GM12865 (cell line): Measurements from ENCODE around the gene ASIP.
A peak's percentile ranks its signal among the peaks of the same experiment; 100 is the strongest.

Experiments used
- DNase-seq: peaks from one replicate; pipeline ENCODE4 v3.0.0; 2010; ENCODE audit warnings: low read depth
- H3K4me3 ChIP-seq: 2 replicates; pipeline ENCODE4 v1.5.1; 2011; ENCODE audit warnings: mild to moderate bottlenecking, low read depth, low read length, control low read depth
- TF ChIP-seq, protein P1 (sequence below): IDR thresholded peaks from 2 replicates; pipeline ENCODE4 v1.5.1; 2011; ENCODE audit warnings: low read length, control low read depth, low read depth, inconsistent platforms; ENCODE audit not compliant: insufficient read depth; ENCODE audit errors: missing control alignments

ASIP gene

DNA sequence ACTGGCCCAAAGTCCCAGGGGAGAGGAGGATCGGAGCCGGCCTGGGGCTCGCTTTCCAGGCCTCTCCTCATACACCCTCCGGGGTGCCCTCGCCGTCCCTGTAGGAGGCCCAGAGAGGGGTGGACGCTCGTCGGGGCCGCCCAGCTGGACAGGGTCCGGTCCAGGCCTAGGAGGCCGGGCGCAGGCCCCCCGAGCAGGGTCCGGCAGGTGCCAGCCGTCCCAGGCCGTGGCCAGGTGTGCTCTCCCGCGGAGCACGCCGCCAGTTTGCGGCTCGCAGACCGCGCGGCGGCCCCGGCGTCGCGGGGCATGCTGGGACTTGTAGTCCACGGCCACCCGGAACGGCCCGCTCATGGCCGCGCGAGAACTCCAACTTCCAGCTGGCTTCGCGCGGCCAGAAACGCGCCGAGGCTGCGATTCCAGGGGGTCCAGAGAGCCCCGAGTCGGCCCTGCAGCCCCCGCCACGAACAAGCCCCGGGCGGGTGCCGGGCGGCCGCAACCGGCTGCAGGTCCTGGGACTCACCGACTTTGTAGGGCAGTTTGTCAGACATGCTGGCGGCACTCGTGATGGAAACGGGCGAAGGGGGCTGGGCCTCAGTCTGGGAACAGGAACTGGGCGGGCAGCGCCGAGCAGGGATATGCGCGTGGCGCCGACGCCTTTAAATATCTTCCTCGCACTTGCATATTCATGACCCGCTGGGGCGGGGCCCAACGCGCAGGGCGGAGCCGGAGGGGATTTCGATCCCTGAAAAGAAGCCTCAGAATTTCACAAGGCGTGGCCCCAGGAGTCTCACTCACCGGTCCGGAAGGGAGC is 61.7 kb downstream of the ASIP start, which contains the start of gene AHCY:
TSS of gene AHCY (minus strand) at position 633 of the 811 bp plus-strand sequence. CDS start at position 548, 85 bp downstream.
- TF ChIP-seq, protein P1, sequence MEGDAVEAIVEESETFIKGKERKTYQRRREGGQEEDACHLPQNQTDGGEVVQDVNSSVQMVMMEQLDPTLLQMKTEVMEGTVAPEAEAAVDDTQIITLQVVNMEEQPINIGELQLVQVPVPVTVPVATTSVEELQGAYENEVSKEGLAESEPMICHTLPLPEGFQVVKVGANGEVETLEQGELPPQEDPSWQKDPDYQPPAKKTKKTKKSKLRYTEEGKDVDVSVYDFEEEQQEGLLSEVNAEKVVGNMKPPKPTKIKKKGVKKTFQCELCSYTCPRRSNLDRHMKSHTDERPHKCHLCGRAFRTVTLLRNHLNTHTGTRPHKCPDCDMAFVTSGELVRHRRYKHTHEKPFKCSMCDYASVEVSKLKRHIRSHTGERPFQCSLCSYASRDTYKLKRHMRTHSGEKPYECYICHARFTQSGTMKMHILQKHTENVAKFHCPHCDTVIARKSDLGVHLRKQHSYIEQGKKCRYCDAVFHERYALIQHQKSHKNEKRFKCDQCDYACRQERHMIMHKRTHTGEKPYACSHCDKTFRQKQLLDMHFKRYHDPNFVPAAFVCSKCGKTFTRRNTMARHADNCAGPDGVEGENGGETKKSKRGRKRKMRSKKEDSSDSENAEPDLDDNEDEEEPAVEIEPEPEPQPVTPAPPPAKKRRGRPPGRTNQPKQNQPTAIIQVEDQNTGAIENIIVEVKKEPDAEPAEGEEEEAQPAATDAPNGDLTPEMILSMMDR: no peak
- DNase-seq: peak; percentile 97
- H3K4me3 ChIP-seq: peak within 1 kb of the TSS; percentile 96

DNA sequence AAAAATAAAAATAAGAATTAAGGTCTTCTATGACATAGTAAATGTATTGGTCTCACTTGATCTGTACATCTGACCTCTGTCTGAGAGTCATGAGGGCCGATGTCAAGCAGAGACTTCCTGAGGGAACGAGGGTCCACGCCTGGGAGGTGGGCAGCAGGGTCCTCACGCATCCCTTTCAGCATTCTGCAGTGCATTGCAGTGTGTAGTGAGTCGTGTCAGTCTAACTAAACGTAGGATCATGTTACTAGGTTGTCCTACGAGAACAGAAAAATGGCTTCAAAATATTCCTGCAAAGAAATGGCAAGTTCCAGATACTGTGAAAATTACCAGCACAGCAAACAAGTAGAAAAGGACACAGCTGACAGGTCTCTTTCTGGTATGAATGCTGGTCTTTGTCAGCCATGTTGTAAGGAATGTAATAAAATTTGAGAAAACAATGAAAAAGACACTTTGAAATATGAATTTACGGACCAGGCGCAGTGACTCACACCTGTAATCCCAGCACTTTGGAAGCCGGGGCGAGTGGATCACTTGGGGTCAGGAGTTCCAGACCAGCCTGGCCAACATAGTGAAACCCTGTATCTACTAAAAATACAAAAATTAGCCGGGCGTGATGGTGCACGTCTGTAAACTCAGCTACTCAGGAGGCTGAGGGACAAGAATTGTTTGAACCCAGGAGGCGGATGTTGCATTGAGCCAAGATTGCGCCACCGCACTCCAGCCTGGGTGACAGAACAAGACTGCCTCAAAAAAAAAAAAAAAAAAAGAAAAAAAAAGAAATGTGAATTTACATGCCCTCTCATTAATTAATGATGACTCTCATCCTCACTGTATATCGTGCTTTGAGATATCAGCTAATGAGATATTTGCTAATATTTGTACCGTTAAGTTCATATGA is 64.4 kb downstream of the ASIP start:
- TF ChIP-seq, protein P1: no peak
- H3K4me3 ChIP-seq: no peak overlapping the region
- no peak for DNase-seq

DNA sequence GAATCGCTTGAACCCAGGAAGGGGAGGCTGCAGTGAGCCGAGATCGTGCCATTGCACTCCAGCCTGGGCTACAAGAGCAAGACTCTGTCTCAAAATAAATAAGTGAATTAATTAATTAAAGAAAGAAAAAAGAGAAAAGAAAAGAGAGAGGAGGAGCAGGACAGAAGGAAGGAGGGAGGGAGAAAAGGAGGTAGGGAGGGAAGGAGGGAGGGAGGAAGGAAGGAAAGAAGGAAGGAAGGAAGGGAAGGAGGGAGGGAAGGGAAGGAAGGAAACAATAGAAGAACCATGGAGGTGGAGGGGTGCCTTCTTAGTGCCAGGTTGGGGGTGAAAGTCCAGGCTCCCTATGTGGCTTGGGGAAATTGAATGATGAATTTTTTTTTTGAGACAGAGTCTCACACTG is 68.5 kb downstream of the ASIP start:
- H3K4me3 ChIP-seq: no peak overlapping the region
- no peak for DNase-seq
- TF ChIP-seq, protein P1: no peak

DNA sequence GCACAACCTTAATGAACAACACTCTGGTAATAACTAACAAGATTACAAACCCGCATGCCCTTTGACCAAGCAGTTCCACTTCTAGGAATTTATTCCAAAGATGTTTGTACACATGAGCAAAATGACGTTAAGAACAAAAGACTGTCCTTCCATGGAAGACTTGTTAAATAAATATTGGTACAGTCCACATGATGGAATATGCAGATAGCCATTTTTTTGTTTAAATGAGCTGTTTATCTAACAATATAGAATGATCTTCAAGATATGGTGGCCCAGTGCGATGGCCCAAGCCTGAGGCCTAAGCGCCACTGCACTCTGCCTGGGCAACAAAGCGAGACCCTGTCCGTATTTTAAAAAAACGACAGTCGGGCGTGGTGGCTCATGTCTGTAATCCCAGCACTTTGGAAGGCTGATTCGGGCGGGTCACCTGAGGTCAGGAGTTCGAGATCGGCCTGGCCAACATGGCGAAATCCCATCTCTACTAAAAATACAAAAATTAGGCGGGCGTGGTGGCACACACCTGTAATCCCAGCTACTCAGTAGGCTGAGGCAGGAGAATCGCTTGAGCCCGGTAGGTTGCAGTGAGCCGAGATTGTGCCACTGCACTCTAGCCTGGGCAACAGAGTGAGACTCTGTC is 69.4 kb downstream of the ASIP start:
- TF ChIP-seq, protein P1: no peak
- no peak for DNase-seq
- H3K4me3 ChIP-seq: no peak overlapping the region

DNA sequence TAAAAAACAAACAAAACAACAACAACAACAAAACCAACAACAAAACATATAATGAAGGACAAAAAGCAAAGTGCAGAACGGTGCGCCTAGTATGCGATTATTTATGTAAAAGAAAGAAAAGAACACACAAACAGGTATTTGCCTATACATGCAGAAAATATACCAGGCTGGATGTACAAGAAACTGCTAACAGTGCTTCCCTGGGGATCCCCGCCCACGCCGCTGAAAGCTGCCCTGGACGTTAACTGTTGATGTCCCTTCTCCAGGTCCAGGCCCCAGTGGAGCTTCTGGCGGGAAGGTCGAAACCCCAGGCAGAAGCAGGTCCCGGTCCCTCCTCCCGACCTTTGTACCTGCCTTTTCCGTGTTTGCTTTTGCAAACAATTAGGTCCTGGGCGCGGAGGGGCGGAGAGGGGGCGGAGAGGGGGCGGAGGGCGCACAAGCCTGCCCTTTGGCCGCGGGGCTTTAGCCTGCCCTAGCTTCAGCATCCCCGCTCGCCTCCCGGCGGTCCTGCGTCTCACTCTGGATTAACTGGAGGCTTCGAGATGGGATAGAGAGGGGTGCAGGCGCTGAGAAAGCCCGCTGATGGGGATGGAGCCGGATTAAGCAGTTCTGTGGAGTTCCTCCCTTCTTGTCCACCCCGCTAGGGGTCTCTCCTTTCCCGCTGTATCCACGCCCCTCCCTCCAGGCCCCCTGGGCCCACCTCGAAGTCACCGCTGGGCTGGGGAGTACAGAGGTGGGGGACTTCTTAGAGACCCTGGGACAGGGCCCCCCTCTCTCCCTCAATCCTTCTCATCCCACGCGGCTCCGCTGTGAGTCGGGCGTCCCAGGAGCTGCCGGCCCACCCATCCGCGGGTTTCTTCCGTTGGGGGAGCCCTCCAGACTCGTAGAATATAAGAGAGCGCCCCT is 70.1 kb downstream of the ASIP start:
- DNase-seq: no peak
- no peak overlapping the region for H3K4me3 ChIP-seq
- TF ChIP-seq, protein P1: no peak

DNA sequence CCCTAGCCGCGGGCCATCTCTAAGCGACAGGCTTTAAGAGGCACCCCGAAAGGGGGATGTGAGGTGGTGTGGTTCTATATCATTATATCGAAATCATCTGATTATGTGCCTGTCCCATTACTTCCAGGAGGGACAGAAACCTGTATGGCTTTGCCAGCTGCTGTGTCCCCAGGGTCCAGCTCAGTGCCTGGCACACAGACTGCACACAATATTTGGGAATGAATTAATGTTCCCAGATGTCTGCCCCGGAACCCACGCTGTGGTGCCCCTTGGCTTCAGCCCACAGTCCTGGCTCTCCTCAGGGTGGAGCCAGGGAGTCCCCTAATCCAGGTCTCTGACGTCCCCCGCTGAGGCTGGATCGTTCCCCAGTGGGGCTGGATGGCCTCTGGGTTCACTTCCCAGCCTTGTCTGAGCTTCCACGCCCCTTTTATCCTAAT is 70.8 kb downstream of the ASIP start:
- H3K4me3 ChIP-seq: no peak overlapping the region
- TF ChIP-seq, protein P1: no peak
- no peak for DNase-seq
